ENCODE measurements around the gene KANK3.
"Not testable (repeated sequence)": the region's sequence is repeated elsewhere in the genome, so short reads cannot be mapped to it uniquely, and the experiment has no call there.

Gene KANK3

DNA sequence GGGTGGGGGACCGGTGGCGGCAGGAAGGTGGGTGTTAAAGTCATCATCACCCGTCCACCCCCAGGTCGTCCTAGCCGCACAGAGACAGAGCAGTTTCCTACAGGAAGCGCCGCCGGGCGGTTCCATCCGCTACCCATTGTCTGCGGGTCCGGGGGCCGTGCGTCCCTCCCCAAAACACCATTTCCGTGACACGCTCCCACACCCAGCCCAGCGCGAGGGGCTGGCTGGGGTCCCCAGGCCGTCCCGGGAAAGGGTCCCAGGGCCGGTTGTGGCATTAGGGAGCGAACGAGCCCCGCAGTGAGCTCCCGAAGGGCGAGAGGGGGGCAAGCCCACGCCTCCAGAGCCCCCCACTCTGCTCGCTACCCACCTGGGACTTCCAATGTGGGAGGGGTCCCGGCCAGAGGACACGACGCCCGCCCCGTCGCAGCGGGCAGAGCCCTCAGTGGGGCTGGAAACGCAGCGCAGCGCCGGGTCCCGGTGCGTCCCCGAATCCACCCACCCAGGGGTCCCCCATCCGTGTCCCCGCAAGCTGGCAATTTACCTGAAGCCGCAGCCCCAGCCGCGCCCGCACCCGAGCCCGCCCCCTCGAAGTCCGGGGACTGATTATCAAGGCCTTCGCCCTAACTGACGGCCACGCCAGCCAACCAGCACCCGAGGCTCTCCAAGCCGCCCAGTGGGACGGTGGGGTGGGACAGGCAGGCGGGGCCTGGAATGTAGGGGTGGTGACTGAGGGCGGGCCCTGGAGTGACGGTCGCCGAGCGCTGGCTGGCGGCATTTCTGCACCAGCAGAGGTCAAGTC, at the start of gene KANK3:
Gene KANK3 (minus strand): TSS at position 579 of the 799 bp plus-strand sequence. CDS start 5,434 bp downstream, outside the sequence.
- DNase-seq: peak; percentile 82

DNA sequence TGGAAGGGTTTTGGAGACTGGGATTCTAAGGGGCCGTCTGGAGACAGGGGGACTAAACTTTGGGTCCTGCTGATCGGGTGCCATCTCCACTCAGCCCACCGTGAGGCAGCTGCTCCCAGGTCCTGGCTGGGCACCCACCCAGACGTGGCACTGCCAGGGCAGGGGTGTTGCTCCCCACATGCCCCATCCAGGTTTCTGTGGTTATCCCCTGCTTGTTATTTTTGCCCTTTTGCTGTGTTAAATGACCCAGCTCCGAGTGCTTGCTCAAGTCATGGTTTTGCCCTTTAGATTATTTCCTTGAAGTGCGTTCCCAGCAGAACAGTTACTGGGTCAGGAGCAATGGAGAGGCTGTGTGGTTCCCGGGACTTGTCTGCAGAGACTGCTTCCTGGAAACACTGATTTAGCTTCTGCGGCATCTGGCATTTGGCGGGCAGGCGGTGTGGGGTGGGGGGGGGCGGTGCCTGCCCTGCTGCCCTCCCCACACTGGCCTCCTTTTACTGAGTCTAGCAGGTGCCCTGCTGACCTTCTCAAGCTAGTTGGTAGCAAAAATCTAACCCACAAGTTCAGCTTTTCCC, 49.0 kb upstream of the KANK3 start:
- DNase-seq: no peak

DNA sequence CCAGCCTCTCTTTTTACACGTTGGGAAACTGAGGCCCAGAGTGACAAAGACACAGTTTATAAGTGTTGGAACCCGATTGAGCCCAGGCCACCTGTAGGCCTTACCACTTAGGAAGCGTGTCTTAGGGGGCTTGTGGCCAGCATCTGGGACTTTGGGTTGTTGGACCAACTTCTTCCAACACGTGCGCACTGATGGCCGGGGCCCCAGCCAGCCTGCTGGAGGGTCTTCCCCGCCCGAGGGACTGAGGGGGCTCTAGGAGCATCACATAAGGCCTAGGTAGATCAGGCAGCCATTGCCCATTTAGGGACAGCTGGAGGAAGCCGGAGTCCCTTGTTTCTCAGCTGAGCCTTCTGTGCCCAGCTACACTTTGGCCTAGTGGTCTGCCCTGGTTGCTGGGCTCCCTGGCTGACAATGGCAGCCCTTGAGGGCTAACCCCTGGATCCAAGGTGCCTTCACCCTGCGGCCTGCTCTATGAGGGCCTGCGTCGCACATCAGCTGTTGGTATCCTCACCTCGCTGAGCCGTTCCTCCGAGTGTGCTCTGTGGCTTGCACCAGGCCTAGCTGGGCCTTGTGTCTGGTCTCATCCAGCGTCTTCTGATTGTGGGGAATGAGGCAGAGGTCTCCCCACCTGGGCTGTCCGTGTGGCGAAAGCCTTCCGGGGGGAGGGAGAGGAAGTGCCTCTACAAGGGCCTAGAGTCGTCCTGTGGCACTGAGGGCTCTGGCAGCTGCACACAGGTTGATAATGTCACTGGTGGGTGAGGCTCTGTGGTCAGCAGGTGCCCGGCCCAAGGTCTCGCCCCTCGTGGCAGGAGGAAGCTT, 48.3 kb upstream of the KANK3 start:
- no peak for DNase-seq

DNA sequence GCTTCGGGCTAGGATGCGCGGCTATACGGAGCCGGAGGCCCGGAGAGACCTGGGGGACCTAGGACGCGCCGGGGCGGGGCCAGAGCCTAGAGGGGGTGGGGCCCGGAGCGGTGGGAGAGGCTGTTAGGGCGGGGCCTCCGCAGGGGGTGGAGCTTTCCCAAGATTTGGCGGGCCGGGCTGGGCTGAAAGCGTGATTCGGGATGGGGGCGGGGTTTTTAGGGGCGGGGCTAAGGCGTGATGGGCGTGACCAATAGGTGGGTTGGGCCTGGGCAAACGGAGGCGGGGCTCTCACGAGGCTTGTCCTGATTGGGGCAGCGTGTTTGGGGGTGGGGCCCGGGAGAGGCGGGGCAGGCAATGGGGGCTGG, 47.5 kb upstream of the KANK3 start:
- DNase-seq: peak; percentile 72

DNA sequence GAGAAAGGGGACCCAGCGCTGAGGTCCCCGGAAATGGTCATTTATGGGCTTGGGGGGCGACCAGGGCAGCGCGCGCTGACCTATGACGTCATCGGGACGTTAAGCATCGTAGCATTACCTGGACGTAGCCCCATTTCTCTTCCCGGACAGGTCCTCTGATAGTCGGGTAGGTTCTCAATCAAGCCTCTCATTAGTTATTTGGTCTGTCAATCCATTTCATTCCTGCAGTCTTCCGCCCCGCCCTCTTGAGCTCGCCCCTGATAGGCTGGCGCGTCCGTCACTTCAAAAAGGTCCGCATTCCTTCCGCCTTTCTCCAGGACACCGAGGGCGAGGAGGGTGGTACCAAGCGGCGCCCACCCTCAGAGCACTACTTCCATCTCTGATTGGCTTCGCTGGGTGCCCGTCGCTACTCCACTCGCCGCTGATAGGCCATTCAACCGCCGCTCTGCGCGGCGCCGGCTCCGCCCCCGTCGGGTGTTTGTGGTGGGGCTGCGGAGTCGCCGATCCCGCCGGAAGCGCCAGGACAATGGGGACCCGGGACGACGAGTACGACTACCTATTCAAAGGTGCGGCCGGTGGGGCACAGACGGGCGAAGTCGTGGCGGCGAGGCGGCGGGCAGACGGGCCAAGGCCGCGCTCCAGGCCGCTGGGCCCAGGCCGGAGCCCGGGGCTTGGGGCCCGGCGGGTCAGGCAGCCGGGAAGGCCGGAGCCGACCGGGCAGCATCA, 47.0 kb upstream of the KANK3 start, which contains the start of gene RAB11B:
Gene RAB11B (plus strand): TSS at position 470 of the 726 bp plus-strand sequence. CDS start 57 bp downstream, at position 527.
- DNase-seq: peak; percentile 100

DNA sequence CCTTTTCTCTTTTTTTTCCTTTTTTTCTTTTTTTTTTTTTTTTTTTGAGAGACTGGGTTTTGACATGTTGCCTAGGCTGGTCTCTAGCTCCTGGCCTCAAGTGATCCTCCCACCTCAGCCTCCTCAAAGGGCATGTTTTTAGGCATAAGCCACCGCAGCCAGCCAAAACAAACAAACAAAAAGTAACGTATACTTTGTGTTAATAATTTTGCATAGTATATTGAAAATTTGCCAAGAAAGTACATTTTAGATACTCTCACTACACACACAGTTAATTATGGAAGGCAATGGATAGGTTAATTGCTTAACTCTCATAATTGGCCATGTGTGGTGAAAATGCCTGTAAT, 45.5 kb upstream of the KANK3 start:
- no peak for DNase-seq

DNA sequence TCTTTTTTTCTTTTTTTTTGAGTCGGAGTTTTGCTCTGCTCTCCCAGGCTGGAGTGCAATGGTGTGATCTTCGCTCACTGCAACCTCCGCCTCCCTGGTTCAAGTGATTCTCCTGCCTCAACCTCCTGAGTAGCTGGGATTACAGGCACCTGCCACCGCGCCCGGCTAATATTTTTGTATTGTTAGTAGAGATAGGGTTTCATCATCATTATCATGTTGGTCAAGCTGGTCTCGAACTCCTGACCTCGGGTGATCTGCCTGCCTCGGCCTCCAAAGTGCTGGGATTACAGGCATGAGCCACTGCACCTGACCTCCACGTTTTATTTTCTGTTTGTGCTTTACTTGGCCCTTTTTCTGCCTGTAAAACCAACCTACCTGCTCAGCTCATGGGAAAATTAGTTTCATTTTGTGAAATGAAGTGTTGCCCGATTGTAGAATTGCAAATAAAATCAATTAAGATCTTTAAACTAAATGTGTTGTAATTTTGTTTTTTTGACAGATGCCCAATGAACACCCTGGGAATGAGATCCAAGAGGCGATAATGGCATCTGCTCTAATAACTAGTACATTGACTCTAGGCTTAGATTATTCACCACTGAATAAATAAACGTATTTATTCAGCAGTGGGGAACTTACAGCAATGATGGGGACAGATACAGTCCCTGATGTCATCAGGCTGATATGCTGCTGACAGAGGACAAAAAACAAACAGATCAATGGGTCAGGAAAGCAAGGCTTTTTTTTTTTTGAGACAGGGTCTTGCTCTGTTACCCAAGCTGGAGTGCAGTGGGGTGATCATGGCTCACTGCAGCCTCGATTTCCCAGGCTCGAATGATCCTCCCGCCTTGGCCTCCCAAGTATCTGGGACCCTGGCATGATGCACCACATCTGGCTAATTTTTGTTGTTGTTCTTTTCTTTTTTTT, 44.9 kb upstream of the KANK3 start:
- DNase-seq: no peak

DNA sequence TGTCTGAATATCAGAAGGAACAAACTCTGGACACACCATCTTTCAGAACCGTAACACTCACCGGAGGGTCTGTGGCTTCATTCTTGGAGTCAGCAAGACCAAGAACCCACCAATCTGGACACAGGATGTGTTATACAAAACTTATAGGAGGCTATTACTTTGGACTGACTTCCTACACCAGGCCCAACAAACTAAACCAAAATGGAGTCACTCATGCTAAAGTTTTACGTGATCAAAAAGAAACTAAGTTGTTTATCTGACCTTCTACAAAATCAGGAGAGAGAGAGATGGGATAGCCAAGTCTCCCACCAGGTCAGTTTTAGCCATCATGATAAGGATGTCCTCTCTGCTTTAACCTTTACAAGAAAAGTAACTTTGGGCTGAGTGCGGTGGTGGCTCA, 43.9 kb upstream of the KANK3 start:
- no peak for DNase-seq

DNA sequence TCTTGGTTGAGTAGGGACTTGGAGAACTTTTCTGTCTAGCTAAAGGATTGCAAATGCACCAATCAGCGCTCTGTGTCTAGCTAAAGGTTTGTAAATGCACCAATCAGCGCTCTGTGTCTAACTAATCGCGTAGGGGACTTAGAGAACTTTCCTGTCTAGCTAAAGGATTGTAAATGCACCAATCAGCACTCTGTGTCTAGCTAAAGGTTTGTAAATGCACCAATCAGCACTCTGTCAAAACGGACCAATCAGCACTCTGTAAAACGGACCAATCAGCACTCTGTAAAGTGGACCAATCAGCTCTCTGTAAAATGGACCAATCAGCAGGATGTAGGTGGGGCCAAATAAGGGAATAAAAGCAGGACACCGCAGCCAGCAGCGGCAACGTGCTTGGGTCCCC, 43.4 kb upstream of the KANK3 start:
- DNase-seq: not testable (repeated sequence)

DNA sequence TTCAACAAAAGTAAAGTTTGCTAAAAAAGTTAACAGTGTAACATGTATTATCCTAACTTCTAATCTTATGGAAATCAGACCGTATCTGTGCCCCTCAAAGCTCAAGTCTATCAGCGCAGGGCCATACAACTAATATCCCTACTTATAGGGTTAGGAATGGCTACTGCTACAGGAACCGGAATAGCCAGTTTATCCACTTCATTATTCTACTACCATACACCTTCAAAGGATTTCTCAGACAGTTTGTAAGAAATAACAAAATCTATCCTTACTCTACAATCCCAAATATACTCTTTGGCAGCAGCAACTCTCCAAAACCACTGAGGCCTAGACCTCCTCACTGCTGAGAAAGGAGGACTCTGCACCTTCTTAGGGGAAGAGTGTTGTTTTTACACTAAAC, 42.5 kb upstream of the KANK3 start:
- DNase-seq: not testable (repeated sequence)

DNA sequence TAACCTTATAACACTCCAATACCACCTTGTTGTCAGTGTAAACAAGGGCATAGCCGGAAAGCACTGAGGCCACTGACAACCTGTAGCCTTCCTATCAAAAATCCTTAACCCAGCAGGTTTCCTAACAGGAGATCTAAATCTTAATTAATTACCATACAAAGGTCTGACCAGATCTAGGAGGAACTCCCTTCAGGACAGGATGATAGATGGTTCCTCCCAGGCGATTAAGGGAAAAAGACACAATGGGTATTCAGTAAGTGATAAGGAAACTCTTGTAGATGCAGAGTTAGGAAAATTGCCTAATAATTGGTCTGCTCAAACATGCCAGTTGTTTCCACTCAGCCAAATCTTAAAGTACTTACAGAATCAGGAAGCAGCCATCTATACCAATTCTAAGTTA, 42.0 kb upstream of the KANK3 start:
- not testable (repeated sequence) for DNase-seq

DNA sequence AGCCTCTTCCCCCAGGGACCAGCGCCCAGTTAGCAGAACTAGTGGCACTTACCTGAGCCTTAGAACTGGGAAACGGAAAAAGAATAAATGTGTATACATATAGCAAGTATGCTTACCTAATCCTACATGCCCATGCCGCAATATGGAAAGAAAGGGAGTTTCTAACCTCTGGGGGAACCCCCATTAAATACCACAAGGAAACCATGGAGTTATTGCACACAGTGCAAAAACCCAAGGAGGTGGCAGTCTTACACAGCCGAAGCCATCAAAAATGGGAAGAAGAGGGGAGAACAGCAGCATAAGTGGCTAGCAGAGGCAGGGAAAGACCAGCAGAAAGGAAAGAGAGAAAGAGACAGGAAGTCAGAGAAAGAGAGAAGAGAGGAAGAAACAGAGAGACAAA, 41.5 kb upstream of the KANK3 start:
- not testable (repeated sequence) for DNase-seq

DNA sequence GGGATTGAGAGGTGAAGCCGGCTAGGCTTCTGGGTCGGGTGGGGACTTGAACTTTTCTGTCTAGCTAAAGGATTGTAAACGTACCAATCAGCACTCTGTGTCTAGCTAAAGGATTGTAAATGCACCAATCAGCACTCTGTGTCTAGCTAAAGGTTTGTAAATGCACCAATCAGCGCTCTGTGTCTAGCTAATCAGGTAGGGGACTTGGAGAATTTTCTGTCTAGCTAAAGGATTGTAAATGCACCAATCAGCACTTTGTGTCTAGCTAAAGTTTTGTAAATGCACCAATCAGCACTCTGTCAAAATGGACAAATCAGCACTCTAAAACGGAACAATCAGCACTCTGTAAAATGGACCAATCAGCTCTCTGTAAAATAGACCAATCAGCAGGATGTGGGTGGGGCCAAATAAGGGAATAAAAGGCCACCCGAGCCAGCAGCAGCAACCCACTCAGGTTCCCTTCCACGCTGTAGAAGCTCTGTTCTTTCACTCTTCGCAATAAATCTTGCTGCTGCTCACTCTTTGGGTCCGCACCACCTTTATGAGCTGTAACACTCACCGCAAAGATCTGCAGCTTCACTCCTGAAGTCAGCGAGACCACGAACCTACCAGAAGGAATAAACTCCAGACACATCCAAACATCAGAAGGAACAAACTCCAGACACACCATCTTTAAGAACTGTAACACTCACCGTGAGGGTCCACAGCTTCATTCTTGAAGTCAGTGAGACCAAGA, 36.3 kb upstream of the KANK3 start:
- not testable (repeated sequence) for DNase-seq

DNA sequence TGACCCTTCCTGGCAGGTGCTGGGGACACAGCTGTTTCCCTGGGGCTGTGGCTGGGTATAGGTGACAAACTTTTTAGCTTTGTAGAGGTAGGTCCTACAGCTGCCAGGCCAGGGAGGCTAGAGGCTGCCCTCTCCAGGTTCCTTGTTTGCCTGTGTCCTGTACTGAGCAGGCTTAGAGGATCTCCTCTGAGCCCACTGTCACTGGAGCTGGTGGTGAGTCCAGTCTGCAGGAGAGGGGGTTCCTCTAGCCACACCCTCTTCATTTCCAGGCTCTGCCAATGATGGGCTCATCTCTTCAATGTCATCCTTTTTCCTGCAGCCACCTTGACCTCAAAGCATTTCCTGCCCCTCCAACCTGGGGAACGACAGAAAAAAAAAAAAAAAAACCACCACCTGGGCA, 34.5 kb upstream of the KANK3 start:
- DNase-seq: no peak

DNA sequence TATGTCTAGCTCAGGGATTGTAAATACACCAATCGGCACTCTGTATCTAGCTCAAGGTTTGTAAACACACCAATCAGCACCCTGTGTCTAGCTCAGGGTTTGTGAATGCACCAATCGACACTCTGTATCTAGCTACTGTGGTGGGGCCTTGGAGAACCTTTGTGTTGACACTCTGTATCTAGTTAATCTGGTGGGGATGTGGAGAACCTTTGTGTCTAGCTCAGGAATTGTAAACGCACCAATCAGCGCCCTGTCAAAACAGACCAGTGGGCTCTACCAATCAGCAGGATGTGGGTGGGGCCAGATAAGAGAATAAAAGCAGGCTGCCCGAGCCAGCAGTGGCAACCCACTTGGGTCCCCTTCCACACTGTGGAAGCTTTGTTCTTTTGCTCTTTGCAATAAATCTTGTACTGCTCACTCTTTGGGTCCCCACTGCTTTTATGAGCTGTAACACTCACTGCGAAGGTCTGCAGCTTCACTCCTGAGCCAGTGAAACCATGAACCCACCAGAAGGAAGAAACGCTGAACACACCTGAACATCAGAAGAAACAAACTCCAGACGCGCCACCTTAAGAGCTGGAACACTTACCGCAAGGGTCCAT, 33.4 kb upstream of the KANK3 start:
- not testable (repeated sequence) for DNase-seq

DNA sequence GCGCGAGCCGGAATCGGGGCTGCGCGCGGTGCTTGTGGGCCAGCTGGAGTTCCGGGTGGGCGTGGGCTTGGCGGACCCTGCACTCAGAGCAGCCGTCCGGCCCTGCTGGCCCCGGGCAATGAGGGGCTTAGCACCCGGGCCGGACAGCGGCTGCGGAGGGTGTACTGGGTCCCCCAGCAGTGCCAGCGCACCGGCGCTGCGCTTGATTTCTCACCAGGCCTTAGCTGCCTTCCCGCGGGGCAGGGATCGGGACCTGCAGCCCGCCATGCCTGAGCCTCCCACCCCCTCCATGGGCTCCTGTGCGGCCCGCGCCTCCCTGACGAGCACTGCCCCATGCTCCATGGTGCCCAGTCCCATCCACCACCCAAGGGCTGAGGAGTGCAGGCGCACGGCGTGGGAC, 32.7 kb upstream of the KANK3 start:
- not testable (repeated sequence) for DNase-seq

DNA sequence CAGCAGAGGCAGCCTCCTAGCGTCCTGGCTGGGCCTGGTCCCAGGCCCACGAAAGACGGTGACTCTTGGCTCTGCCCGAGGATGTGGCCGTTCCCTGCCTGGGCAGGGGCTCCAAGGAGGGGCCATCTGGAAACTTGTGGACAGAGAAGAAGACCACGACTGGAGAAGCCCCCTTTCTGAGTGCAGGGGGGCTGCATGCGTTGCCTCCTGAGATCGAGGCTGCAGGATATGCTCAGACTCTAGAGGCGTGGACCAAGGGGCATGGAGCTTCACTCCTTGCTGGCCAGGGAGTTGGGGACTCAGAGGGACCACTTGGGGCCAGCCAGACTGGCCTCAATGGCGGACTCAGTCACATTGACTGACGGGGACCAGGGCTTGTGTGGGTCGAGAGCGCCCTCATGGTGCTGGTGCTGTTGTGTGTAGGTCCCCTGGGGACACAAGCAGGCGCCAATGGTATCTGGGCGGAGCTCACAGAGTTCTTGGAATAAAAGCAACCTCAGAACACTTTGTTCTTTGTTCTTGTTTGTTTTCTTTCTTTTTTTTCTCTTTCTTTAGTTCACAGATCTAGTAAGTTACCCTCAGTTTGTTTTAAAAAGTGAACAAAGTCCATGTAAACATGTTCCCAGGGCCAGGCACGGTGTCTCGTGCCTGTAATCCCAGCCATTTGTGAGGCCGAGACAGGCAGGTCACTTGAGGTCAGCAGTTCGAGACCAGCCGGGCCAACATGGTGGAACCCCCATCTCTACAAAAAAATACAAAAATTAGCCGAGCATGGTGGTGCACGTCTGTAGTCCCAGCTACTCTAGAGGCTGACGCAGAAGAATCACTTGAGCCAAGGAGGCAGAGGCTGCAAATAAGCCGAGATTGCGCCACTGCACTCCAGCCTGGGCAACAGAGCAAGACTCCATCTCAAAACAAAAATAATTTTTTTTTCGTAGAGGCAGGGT, 31.1 kb upstream of the KANK3 start:
- DNase-seq: no peak

DNA sequence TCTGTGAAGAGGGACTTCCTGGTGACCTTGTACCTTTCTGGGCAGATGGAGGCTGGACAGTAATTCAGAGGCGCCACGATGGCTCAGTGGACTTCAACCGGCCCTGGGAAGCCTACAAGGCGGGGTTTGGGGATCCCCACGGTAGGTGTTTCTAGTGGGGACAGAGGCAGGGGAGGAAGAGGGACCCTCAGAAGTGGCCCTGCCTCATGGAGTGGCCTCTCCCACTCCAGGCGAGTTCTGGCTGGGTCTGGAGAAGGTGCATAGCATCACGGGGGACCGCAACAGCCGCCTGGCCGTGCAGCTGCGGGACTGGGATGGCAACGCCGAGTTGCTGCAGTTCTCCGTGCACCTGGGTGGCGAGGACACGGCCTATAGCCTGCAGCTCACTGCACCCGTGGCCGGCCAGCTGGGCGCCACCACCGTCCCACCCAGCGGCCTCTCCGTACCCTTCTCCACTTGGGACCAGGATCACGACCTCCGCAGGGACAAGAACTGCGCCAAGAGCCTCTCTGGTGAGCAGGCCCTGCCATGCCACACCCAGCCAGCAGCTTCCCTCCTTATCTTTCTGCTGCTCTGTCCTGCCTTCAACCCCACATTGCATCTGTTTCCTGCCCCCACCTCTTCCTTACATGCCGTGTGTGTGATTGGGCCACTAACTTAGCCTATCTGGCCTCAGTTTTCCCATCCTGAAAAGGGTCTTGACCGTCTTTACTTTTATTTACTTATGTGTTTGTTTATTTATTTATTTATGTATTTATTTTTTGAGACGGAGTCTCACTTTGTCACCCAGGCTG, 28.1 kb upstream of the KANK3 start:
- DNase-seq: no peak
